ENCODE data around the gene AK9.
"Not testable (repeated sequence)": the region's sequence is repeated elsewhere in the genome, so short reads cannot be mapped to it uniquely, and the experiment has no call there.

The AK9 gene

GRCh38 chr6:109628158-109629000 lies 62.6 kb downstream of the AK9 start:
- Mint-ChIP-seq H3K9me3 (no peaks in the 10 kb centered on the region), H3K36me3 (ENCODE audit: low read depth) (no peaks in the 10 kb centered on the region), H3K27me3 (ENCODE audit: low read depth) (no peaks in the 10 kb centered on the region), H3K4me3 (no peak overlapping the region), H3K4me1 (ENCODE audit: low read depth) (peaks cover 4% of the 10 kb centered on the region), H3K27ac (no peak overlapping the region)
- no peak for DNase-seq (ENCODE audit: low spot score)

- no peak for DNase-seq (ENCODE audit: low spot score)
- H3K27me3 Mint-ChIP-seq (ENCODE audit: low read depth), result no peaks in the 10 kb centered on the region
- H3K4me3 Mint-ChIP-seq, result no peak overlapping the region
- H3K4me1 Mint-ChIP-seq (ENCODE audit: low read depth), result peaks cover 7% of the 10 kb centered on the region
- H3K27ac Mint-ChIP-seq, result no peak overlapping the region
- no peaks in the 10 kb centered on the region for H3K36me3 Mint-ChIP-seq (ENCODE audit: low read depth)
- H3K9me3 Mint-ChIP-seq, result no peaks in the 10 kb centered on the region
Measured at GRCh38 chr6:109626311-109626710, 64.7 kb downstream of the AK9 start.

GRCh38 chr6:109625199-109625598 lies 65.8 kb downstream of the AK9 start:
- no peak for DNase-seq (ENCODE audit: low spot score)
- H3K36me3 Mint-ChIP-seq (ENCODE audit: low read depth), result no peaks in the 10 kb centered on the region
- no peaks in the 10 kb centered on the region for H3K9me3 Mint-ChIP-seq
- peaks cover 7% of the 10 kb centered on the region for H3K4me1 Mint-ChIP-seq (ENCODE audit: low read depth)
- no peak overlapping the region for H3K27ac Mint-ChIP-seq
- no peaks in the 10 kb centered on the region for H3K27me3 Mint-ChIP-seq (ENCODE audit: low read depth)
- no peak overlapping the region for H3K4me3 Mint-ChIP-seq

- Mint-ChIP-seq H3K9me3 (no peaks in the 10 kb centered on the region), H3K4me1 (ENCODE audit: low read depth) (peaks cover 4% of the 10 kb centered on the region), H3K4me3 (no peak overlapping the region), H3K27me3 (ENCODE audit: low read depth) (peaks cover 2% of the 10 kb centered on the region), H3K27ac (no peak overlapping the region), H3K36me3 (ENCODE audit: low read depth) (no peaks in the 10 kb centered on the region)
- no peak for DNase-seq (ENCODE audit: low spot score)
Measured at GRCh38 chr6:109623288-109623687, 67.7 kb downstream of the AK9 start.

GRCh38 chr6:109612268-109612667 lies 78.7 kb downstream of the AK9 start:
- H3K27ac Mint-ChIP-seq, result no peak overlapping the region
- no peaks in the 10 kb centered on the region for H3K36me3 Mint-ChIP-seq (ENCODE audit: low read depth)
- DNase-seq (ENCODE audit: low spot score), result no peak

GRCh38 chr6:109611502-109611901 lies 79.5 kb downstream of the AK9 start:
- Mint-ChIP-seq H3K9me3 (no peaks in the 10 kb centered on the region), H3K27ac (no peak overlapping the region), H3K36me3 (ENCODE audit: low read depth) (no peaks in the 10 kb centered on the region), H3K4me1 (ENCODE audit: low read depth) (peaks cover 7% of the 10 kb centered on the region), H3K4me3 (no peak overlapping the region), H3K27me3 (ENCODE audit: low read depth) (no peaks in the 10 kb centered on the region)
- DNase-seq (ENCODE audit: low spot score), result no peak

More at GRCh38 chr6:109612268-109612667, 78.7 kb downstream of the AK9 start:
- Mint-ChIP-seq H3K9me3 (no peaks in the 10 kb centered on the region), H3K4me1 (ENCODE audit: low read depth) (peaks cover 7% of the 10 kb centered on the region), H3K4me3 (no peak overlapping the region), H3K27me3 (ENCODE audit: low read depth) (no peaks in the 10 kb centered on the region)

- no peak for DNase-seq (ENCODE audit: low spot score)
- no peaks in the 10 kb centered on the region for H3K27me3 Mint-ChIP-seq (ENCODE audit: low read depth)
- H3K36me3 Mint-ChIP-seq (ENCODE audit: low read depth), result no peaks in the 10 kb centered on the region
- no peak overlapping the region for H3K27ac Mint-ChIP-seq
- no peaks in the 10 kb centered on the region for H3K9me3 Mint-ChIP-seq
- H3K4me3 Mint-ChIP-seq, result peak overlapping the region; percentile 25
- peaks cover 12% of the 10 kb centered on the region for H3K4me1 Mint-ChIP-seq (ENCODE audit: low read depth)
Measured at GRCh38 chr6:109610590-109610989, 80.4 kb downstream of the AK9 start.

GRCh38 chr6:109609737-109610136 lies 81.3 kb downstream of the AK9 start:
- Mint-ChIP-seq H3K4me1 (ENCODE audit: low read depth) (peaks cover 15% of the 10 kb centered on the region), H3K27ac (no peak overlapping the region), H3K27me3 (ENCODE audit: low read depth) (no peaks in the 10 kb centered on the region), H3K36me3 (ENCODE audit: low read depth) (no peaks in the 10 kb centered on the region), H3K9me3 (no peaks in the 10 kb centered on the region), H3K4me3 (no peak overlapping the region)
- no peak for DNase-seq (ENCODE audit: low spot score)

- H3K27ac Mint-ChIP-seq, result no peak overlapping the region
- H3K27me3 Mint-ChIP-seq (ENCODE audit: low read depth), result no peaks in the 10 kb centered on the region
- no peak for DNase-seq (ENCODE audit: low spot score)
- H3K4me3 Mint-ChIP-seq, result no peak overlapping the region
- no peaks in the 10 kb centered on the region for H3K9me3 Mint-ChIP-seq
- no peaks in the 10 kb centered on the region for H3K36me3 Mint-ChIP-seq (ENCODE audit: low read depth)
- peaks cover 15% of the 10 kb centered on the region for H3K4me1 Mint-ChIP-seq (ENCODE audit: low read depth)
Measured at GRCh38 chr6:109606359-109606758, 84.6 kb downstream of the AK9 start.

- DNase-seq (ENCODE audit: low spot score), result no peak
- peaks cover 4% of the 10 kb centered on the region for H3K36me3 Mint-ChIP-seq (ENCODE audit: low read depth)
- H3K9me3 Mint-ChIP-seq, result peaks cover 14% of the 10 kb centered on the region
- no peak overlapping the region for H3K27ac Mint-ChIP-seq
- peaks cover 3% of the 10 kb centered on the region for H3K4me1 Mint-ChIP-seq (ENCODE audit: low read depth)
- H3K4me3 Mint-ChIP-seq, result no peak overlapping the region
- H3K27me3 Mint-ChIP-seq (ENCODE audit: low read depth), result peaks cover 6% of the 10 kb centered on the region
Measured at GRCh38 chr6:109595998-109596397, 95.0 kb downstream of the AK9 start.

GRCh38 chr6:109580519-109580918 lies 110.5 kb downstream of the AK9 start:
- no peak for DNase-seq (ENCODE audit: low spot score)
- Mint-ChIP-seq H3K4me3 (no peak overlapping the region), H3K9me3 (no peaks in the 10 kb centered on the region), H3K27me3 (ENCODE audit: low read depth) (peaks cover 6% of the 10 kb centered on the region), H3K27ac (no peak overlapping the region), H3K4me1 (ENCODE audit: low read depth) (no peaks in the 10 kb centered on the region), H3K36me3 (ENCODE audit: low read depth) (no peaks in the 10 kb centered on the region)

- Mint-ChIP-seq H3K4me3 (no peak overlapping the region), H3K36me3 (ENCODE audit: low read depth) (no peaks in the 10 kb centered on the region), H3K9me3 (no peaks in the 10 kb centered on the region), H3K27ac (no peak overlapping the region), H3K4me1 (ENCODE audit: low read depth) (no peaks in the 10 kb centered on the region), H3K27me3 (ENCODE audit: low read depth) (peaks cover 9% of the 10 kb centered on the region)
- DNase-seq (ENCODE audit: low spot score), result no peak
Measured at GRCh38 chr6:109579361-109579760, 111.6 kb downstream of the AK9 start.

GRCh38 chr6:109569901-109570300 lies 121.1 kb downstream of the AK9 start:
- H3K36me3 Mint-ChIP-seq (ENCODE audit: low read depth); H3K4me1 Mint-ChIP-seq (ENCODE audit: low read depth); DNase-seq (ENCODE audit: low spot score); H3K9me3 Mint-ChIP-seq; H3K27ac Mint-ChIP-seq; H3K27me3 Mint-ChIP-seq (ENCODE audit: low read depth); H3K4me3 Mint-ChIP-seq: not testable (repeated sequence)

GRCh38 chr6:109561844-109562243 lies 129.2 kb downstream of the AK9 start:
- Mint-ChIP-seq H3K36me3 (ENCODE audit: low read depth) (no peaks in the 10 kb centered on the region), H3K4me1 (ENCODE audit: low read depth) (no peaks in the 10 kb centered on the region), H3K27ac (no peak overlapping the region), H3K27me3 (ENCODE audit: low read depth) (no peaks in the 10 kb centered on the region), H3K4me3 (no peak overlapping the region), H3K9me3 (no peaks in the 10 kb centered on the region)
- no peak for DNase-seq (ENCODE audit: low spot score)

GRCh38 chr6:109531446-109531845 lies 159.6 kb downstream of the AK9 start:
- no peak for DNase-seq (ENCODE audit: low spot score)
- peaks cover 4% of the 10 kb centered on the region for H3K4me1 Mint-ChIP-seq (ENCODE audit: low read depth)
- H3K27ac Mint-ChIP-seq, result no peak overlapping the region
- H3K4me3 Mint-ChIP-seq, result no peak overlapping the region
- H3K27me3 Mint-ChIP-seq (ENCODE audit: low read depth), result peaks cover 2% of the 10 kb centered on the region
- peaks cover 4% of the 10 kb centered on the region for H3K9me3 Mint-ChIP-seq
- no peaks in the 10 kb centered on the region for H3K36me3 Mint-ChIP-seq (ENCODE audit: low read depth)

All from T-helper 2 cell treated with Interferon-gamma antibody and Interleukin-4, amounts not matched to agents 5 μg/mL and 100 μg/mL, for 36 hours (primary cell).